Measurements from ENCODE around the gene FOXL2. TPM values are rescaled to one million over a fixed set of nuclear protein-coding genes. Genes with fewer than 3 reads are reported as not detected.

FOXL2 gene
- total RNA-seq, 4 donors from 2014 or later: 0.19 TPM; not detected in 3

DNA sequence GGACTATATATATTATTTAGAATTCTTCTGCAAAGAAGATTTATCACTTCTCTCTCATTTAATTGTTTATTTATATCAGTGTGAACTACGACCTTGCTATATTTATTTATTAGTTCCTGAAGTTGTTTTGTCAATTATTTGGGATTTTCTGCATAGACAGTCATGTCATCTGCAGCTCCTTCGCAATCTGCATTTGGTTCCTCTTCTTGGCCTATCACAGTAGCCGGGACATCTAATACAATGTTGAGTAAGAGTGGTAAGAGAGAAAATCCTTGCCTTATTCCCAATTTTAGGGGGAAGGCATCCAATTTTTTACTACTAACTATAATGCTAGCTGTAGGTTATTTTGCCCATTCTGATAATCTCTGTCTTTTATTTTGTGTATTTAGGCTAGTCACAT lies 39.4 kb downstream of the FOXL2 start:
- intact Hi-C loops (cut with DNase I): no loop called here
- H3K4me1 ChIP-seq: peaks cover 0 to 5% (median 0%) of the 10 kb centered on the region in 3 donors
- TF ChIP-seq, protein P1, sequence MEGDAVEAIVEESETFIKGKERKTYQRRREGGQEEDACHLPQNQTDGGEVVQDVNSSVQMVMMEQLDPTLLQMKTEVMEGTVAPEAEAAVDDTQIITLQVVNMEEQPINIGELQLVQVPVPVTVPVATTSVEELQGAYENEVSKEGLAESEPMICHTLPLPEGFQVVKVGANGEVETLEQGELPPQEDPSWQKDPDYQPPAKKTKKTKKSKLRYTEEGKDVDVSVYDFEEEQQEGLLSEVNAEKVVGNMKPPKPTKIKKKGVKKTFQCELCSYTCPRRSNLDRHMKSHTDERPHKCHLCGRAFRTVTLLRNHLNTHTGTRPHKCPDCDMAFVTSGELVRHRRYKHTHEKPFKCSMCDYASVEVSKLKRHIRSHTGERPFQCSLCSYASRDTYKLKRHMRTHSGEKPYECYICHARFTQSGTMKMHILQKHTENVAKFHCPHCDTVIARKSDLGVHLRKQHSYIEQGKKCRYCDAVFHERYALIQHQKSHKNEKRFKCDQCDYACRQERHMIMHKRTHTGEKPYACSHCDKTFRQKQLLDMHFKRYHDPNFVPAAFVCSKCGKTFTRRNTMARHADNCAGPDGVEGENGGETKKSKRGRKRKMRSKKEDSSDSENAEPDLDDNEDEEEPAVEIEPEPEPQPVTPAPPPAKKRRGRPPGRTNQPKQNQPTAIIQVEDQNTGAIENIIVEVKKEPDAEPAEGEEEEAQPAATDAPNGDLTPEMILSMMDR (IDR thresholded peaks at IDR 0.05): no peak
- no peak for TF ChIP-seq POLR2A (IDR thresholded peaks at IDR 0.05)
- no peaks in the 10 kb centered on the region for H3K9me3 ChIP-seq
- no peaks in the 10 kb centered on the region for H3K36me3 ChIP-seq
- H3K4me3 ChIP-seq: no peak overlapping the region
- no peaks in the 10 kb centered on the region for H3K27me3 ChIP-seq
- 73 to 79% methylated on average over 3 of the region's 3 CpGs for WGBS, 2 donors
- no peak for DNase-seq
- no peak overlapping the region for H3K27ac ChIP-seq

DNA sequence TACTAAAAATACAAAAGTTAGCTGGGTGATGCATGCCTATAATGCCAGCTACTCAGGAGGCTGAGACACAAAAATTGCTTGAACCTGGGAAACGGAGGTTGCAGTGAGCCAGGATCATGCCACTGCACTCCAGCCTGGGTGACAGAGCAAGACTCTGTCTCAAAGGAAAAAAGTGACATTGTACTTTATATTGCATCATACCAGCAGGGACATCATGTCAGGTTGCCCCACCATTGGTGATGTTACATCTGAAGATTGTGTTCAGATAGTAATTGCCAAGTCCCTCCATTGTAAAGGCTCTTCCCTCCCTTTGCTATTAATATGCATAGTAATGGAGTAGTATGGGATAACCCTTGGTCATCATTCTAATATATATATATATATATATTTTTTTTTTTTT lies 44.8 kb downstream of the FOXL2 start:
- H3K27me3 ChIP-seq: no peaks in the 10 kb centered on the region
- no peaks in the 10 kb centered on the region for H3K36me3 ChIP-seq
- H3K9me3 ChIP-seq: no peaks in the 10 kb centered on the region
- H3K4me1 ChIP-seq: peaks cover 0 to 18% (median 9%) of the 10 kb centered on the region in 3 donors
- H3K27ac ChIP-seq: no peak overlapping the region
- TF ChIP-seq, protein P1 (IDR thresholded peaks at IDR 0.05): no peak
- no peak for TF ChIP-seq POLR2A (IDR thresholded peaks at IDR 0.05)
- DNase-seq: no peak
- WGBS, 2 donors: 82 to 89% methylated on average over 1 of the region's 1 CpG
- no peak overlapping the region for H3K4me3 ChIP-seq
- intact Hi-C loops (cut with DNase I): no loop called here

DNA sequence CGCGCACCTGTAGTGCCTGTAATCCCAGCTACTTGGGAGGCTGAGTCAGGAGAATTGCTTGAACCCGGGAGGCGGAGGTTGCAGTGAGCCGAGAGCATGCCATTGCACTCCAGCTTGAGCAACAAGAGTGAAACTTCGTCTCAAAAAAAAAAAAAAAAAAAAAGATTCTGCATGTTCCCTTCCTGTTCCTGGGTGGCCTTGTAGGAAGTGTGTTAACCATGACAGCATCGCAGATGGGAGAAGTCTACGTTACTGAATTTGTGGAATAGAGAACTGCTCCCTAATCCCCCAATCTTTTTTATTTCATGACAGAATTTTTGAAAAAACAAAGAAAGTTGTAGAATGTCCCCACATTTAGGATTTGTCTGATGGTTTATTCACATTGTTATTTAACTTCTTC lies 45.4 kb downstream of the FOXL2 start:
- Histone ChIP-seq H3K36me3 (no peaks in the 10 kb centered on the region), H3K4me3 (no peak overlapping the region), H3K4me1 (peaks cover 0 to 18% (median 9%) of the 10 kb centered on the region in 3 donors), H3K27ac (no peak overlapping the region), H3K9me3 (no peaks in the 10 kb centered on the region), H3K27me3 (no peaks in the 10 kb centered on the region)
- TF ChIP-seq POLR2A (IDR thresholded peaks at IDR 0.05): no peak
- TF ChIP-seq, protein P1 (IDR thresholded peaks at IDR 0.05): no peak
- WGBS, 2 donors: 60 to 66% methylated on average over 6 to 8 of the region's 8 CpGs
- intact Hi-C loops (cut with DNase I): no loop called here
- DNase-seq: no peak

DNA sequence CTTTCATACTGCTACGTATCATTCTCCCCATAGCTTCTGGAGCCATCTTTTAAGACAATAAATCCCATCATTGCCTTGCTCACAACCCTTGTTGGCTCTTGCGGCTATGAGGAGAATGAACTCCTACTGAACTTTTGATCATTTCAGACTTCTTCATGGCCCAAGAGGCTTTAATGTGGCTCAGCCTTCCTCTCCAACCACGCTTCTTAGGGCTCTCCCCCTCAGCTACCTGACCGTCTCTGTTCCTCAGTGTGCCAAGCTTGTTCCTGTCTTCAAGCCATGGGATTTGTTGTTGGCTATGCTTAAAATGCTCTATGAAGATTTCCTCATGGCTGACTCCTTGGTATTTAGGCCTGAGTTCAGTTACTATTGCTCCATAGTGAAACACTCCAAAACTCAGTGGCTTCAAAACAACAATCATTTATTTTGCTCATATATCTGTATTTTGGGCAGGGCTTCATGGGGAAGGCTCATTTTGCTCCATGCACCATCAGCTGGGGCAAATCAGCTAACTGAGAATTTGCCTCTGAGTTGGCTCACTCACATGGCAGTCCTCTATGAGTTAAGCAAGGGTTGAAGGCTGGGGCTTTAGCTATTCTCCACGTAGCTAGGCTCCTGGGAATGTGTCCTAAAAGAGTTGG lies 47.5 kb downstream of the FOXL2 start:
- no peaks in the 10 kb centered on the region for H3K27me3 ChIP-seq
- WGBS, 2 donors: 87% methylated on average over 4 of the region's 5 CpGs
- DNase-seq: no peak
- TF ChIP-seq, protein P1 (IDR thresholded peaks at IDR 0.05): no peak
- TF ChIP-seq POLR2A (IDR thresholded peaks at IDR 0.05): no peak
- peaks cover 0 to 18% (median 9%) of the 10 kb centered on the region in 3 donors for H3K4me1 ChIP-seq
- no peak overlapping the region for H3K27ac ChIP-seq
- H3K36me3 ChIP-seq: no peaks in the 10 kb centered on the region
- no peak overlapping the region for H3K4me3 ChIP-seq
- intact Hi-C loops (cut with DNase I): no loop called here
- H3K9me3 ChIP-seq: no peaks in the 10 kb centered on the region

DNA sequence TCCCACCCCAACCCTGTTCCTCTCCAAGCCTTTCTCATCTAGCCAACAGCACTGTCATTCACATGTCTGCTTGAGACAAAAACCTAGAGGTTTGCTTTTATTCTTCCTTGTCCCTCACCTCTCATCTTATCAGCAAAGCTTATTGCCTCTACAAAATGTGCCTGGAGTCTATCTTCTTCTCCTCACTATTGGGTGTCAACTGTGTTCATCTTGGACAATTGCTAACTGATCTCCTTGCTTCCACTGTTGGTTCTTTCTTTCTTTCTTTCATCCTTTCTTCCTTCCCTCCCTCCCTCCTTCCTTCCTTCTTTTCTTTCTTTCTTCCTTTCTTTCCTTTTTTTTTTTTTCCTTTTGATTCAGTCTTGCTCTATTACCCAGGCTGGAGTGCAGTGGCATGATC lies 48.2 kb downstream of the FOXL2 start:
- intact Hi-C loops (cut with DNase I): no loop called here

More for the DNA sequence above, 48.2 kb downstream of the FOXL2 start:
- TF ChIP-seq, protein P1 (IDR thresholded peaks at IDR 0.05): no peak
- no peak for TF ChIP-seq POLR2A (IDR thresholded peaks at IDR 0.05)
- no peak for DNase-seq
- Histone ChIP-seq H3K9me3 (no peaks in the 10 kb centered on the region), H3K4me3 (no peak overlapping the region), H3K27me3 (no peaks in the 10 kb centered on the region), H3K36me3 (no peaks in the 10 kb centered on the region), H3K4me1 (peaks cover 0 to 18% (median 9%) of the 10 kb centered on the region in 3 donors), H3K27ac (no peak overlapping the region)
